Adrenal gland (tissue), 12 donors: ENCODE results near the gene ANGPT4. TPM values are rescaled to one million over a fixed set of nuclear protein-coding genes. Genes with fewer than 3 reads are reported as not detected.
A peak's percentile ranks its signal among the peaks of the same experiment; 100 is the strongest.

ENCODE experiments used
- DNase-seq, 7 donors: peaks; one replicate each; pipeline ENCODE4 v3.0.0-alpha.2; 2019 to 2020
- H3K27ac ChIP-seq, 5 donors: fragments of 200-600 bp; sonication (generic) in 4 of 5; 1 replicate in 3 of 5; 2 replicates in 2 of 5; pipeline versions ENCODE4 v1.5.1 to v1.8.0; 2016 to 2020; ENCODE audit warnings: mild to moderate bottlenecking in 1 of 5
- H3K27me3 ChIP-seq: fragments of 200-600 bp; 2 replicates; pipeline ENCODE4 v1.8.0; 2021
- H3K36me3 ChIP-seq, 2 donors: fragments of 200-600 bp; replicated peaks in 1 of 2; 1 replicate in 1 of 2; 2 replicates in 1 of 2; pipeline versions ENCODE4 v1.5.1 to v1.8.0; 2018 to 2022
- H3K4me1 ChIP-seq, 2 donors: fragments of 200-600 bp; replicated peaks in 1 of 2; 1 replicate in 1 of 2; 2 replicates in 1 of 2; pipeline versions ENCODE4 v1.5.1 to v1.8.0; 2018 to 2021
- H3K4me3 ChIP-seq, 4 donors: fragments of 200-600 bp; sonication (generic) in 3 of 4; one replicate each; pipeline ENCODE4 v1.5.1; 2016 to 2018
- H3K9me3 ChIP-seq, 3 donors: fragments of 200-600 bp; sonication (generic) in 1 of 3; replicated peaks in 1 of 3; 1 replicate in 2 of 3; 2 replicates in 1 of 3; pipeline versions ENCODE4 v1.5.1 to v1.8.0; 2016 to 2021
- CTCF ChIP-seq, 6 experiments: fragments of 450-650 bp in 4 of 6; fragments of 200-600 bp in 2 of 6; sonication (generic) in 1 of 6; IDR thresholded peaks; 1 replicate in 5 of 6; 2 replicates in 1 of 6; pipeline versions ENCODE4 v1.5.1 to v1.8.0; 2016 to 2021; ENCODE audit warnings: antibody characterized with exemption in 6 of 6, mild to moderate bottlenecking in 2 of 6, moderate library complexity in 1 of 6
- POLR2A ChIP-seq, 2 donors: fragments of 450-650 bp; IDR thresholded peaks; one replicate each; pipeline ENCODE4 v1.6.1; 2017; ENCODE audit warnings: antibody characterized with exemption in 2 of 2, mild to moderate bottlenecking in 2 of 2, moderate library complexity in 1 of 2
- WGBS, 4 donors: extraction: QIAGEN DNeasy Blood & Tissue Kit in 2 of 4; methylation state at CpG; one replicate each; pipeline versions ENCODE4 v1.1.5 to v1.1.7; 2013 to 2017; 5-methylcytosine and 5-hydroxymethylcytosine counted together
- intact Hi-C, 2 donors: fragments of 100-400 bp; cut with DNase I; formaldehyde crosslinking; loops; one replicate each; pipeline versions ENCODE4 v1.14.1 to v1.15.0; 2022 to 2023
- polyA plus RNA-seq, 3 donors: library from polyadenylated mRNA; stranded (reverse); fragments of 200-250 nt in 2 of 3; fragments of 350-450 nt in 1 of 3; fragmentation: Illumina TruSeq in 1 of 3; extraction: RNeasy Lipid Tissue Mini Kit (QIAGEN cat#74804) in 1 of 3; gene quantifications; one replicate each; pipeline ENCODE4 v1.2.3, GENCODE V29; 2013 to 2014
- total RNA-seq, 9 donors: library from RNA; depleted of rRNA in 4 of 9; stranded (reverse); fragments of >200 nt in 4 of 9; fragments of 120-200 nt in 1 of 9; fragmentation: NEBNext Ultra II Directional in 1 of 9; extraction: Animal tissue kit (Norgen Biotek cat#: 25700) in 1 of 9; gene quantifications; one replicate each; pipeline versions ENCODE4 v1.1.0 to v1.2.4, GENCODE V29; 2013 to 2023
- donor health status: healthy with polysubstance abuse.
- donor health status: Bipolar disorder and iron deficiency.
- donor health status: DM: yes; HTN: yes; CAD: no.
- donor health status: DM: no; HTN: no; CAD: no.
- donor health status: DM: no; HTN: no; CAD: no.
- donor health status: DM: yes; HTN: yes; CAD: no.

The ANGPT4 gene
- total and polyA plus RNA-seq, 12 donors, result 0.06 to 1.0 (median 0.27) TPM; not detected in 1

DNA sequence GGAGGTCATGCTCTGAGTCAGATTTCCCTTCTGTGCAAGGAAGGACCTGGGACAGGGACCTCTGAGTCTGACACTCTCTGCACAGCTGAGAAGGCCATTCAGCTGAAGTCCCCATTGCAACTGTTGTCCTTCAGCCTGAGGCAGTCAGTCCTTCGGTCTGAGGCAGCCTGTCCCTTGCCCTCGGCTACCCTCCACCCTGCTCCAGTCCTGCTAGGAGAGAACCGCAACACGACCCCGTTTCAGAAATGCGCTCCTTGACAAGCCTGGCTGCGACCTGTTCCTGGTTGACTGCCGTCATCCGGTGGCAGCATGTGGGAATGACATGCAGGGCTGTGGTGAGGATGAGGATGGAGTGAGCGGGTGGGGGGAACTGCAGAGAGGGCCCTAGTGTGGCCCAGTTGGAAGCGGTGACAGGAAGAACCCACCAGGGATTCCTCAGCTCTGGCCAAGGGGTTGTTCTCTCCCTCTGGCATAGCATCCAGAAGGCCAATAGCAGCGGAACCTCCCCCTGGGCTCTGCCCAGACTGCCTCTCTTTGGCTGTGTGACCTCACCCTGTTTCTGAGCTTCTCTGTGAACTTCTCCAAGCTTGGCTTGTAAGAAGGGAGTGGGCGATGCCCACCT lies 40.3 kb upstream of the ANGPT4 start:
- Histone ChIP-seq H3K4me1 (no peaks in the 10 kb centered on the region), H3K27ac (no peak overlapping the region), H3K27me3 (peaks cover 6% of the 10 kb centered on the region), H3K9me3 (no peaks in the 10 kb centered on the region), H3K36me3 (no peaks in the 10 kb centered on the region), H3K4me3 (no peak overlapping the region)
- intact Hi-C loops, result loop anchor here (1.0 to 5.0 kb wide), 2 partner anchors 139 kb away; no protein-coding TSS in a partner anchor
- WGBS, 4 donors, result 6 to 13% (median 9%) methylated on average over 8 to 13 of the region's 13 CpGs
- TF ChIP-seq CTCF (IDR thresholded peaks at IDR 0.05), result peak; percentile 97 to 99 (median 98)
- TF ChIP-seq POLR2A (IDR thresholded peaks at IDR 0.05), result no peak
- peak; percentile 54 to 83 (median 68) for DNase-seq

- no peak overlapping the region for H3K27ac ChIP-seq
- peaks cover 6% of the 10 kb centered on the region for H3K27me3 ChIP-seq
- intact Hi-C loops, result loop anchor here (1.0 to 5.0 kb wide), 2 partner anchors 138 kb away; no protein-coding TSS in a partner anchor
- H3K4me3 ChIP-seq, result no peak overlapping the region
- TF ChIP-seq POLR2A (IDR thresholded peaks at IDR 0.05) (no peak), CTCF (IDR thresholded peaks at IDR 0.05) (no peak)
- no peak for DNase-seq
- no peaks in the 10 kb centered on the region for H3K9me3 ChIP-seq
- WGBS, 4 donors, result 77 to 81% (median 80%) methylated on average over 7 of the region's 7 CpGs
- H3K36me3 ChIP-seq, result no peaks in the 10 kb centered on the region
- no peaks in the 10 kb centered on the region for H3K4me1 ChIP-seq
Measured at GRCh38 chr20:955656-956055, 39.5 kb upstream of the ANGPT4 start.

DNA sequence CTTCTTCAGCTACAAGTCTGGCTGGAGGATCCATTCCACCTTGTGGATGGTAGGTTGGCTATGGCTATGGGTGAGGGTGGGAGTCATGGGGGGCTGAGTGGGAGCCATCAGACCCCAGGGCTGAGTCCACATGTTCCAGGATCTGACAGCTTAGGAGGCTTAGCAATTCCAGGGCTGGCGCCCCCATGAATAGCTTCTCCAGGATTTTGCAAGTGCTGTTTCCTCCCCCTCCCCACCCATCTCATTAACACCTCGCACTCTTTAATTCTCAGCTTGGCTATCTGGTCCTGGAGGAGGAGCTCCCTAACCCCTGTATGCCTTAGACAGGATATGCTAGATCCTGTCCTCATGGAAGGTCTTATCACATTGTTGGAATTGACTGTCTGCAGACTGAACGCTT lies 39.0 kb upstream of the ANGPT4 start:
- no peak for DNase-seq
- intact Hi-C loops, result loop anchor here in 1 of 2 donors (5.0 kb wide), 1 partner anchor 138 kb away; no protein-coding TSS in a partner anchor
- H3K27me3 ChIP-seq, result peaks cover 6% of the 10 kb centered on the region

GRCh38 chr20:953742-954141 lies 37.6 kb upstream of the ANGPT4 start:
- TF ChIP-seq CTCF (IDR thresholded peaks at IDR 0.05) (peak in 3 of 6 experiments; percentile 9 to 39 (median 36)), POLR2A (IDR thresholded peaks at IDR 0.05) (no peak)
- no peak overlapping the region for H3K27ac ChIP-seq
- peak in 2 of 7 donors; percentile 14 to 25 for DNase-seq
- H3K4me3 ChIP-seq, result no peak overlapping the region
- no peaks in the 10 kb centered on the region for H3K36me3 ChIP-seq
- intact Hi-C loops, result no loop called here
- peaks cover 10% of the 10 kb centered on the region for H3K27me3 ChIP-seq
- H3K9me3 ChIP-seq, result no peaks in the 10 kb centered on the region
- 22 to 42% (median 31%) methylated on average over 11 of the region's 11 CpGs for WGBS, 4 donors
- H3K4me1 ChIP-seq, result no peaks in the 10 kb centered on the region

More for the DNA sequence above, 39.0 kb upstream of the ANGPT4 start:
- Histone ChIP-seq H3K36me3 (no peaks in the 10 kb centered on the region), H3K27ac (no peak overlapping the region), H3K9me3 (no peaks in the 10 kb centered on the region), H3K4me3 (no peak overlapping the region), H3K4me1 (no peaks in the 10 kb centered on the region)
- WGBS, 4 donors, result 61 to 85% (median 67%) methylated on average over 2 to 3 of the region's 3 CpGs
- TF ChIP-seq POLR2A (IDR thresholded peaks at IDR 0.05) (no peak), CTCF (IDR thresholded peaks at IDR 0.05) (no peak)
